ENCODE results near the gene PALM2AKAP2. TPM values are rescaled to one million over a fixed set of nuclear protein-coding genes. Genes with fewer than 3 reads are reported as not detected.

PALM2AKAP2 gene
- total RNA-seq, 6 donors from 2014 or later: 5.2 to 27.2 (median 8.8) TPM

DNA sequence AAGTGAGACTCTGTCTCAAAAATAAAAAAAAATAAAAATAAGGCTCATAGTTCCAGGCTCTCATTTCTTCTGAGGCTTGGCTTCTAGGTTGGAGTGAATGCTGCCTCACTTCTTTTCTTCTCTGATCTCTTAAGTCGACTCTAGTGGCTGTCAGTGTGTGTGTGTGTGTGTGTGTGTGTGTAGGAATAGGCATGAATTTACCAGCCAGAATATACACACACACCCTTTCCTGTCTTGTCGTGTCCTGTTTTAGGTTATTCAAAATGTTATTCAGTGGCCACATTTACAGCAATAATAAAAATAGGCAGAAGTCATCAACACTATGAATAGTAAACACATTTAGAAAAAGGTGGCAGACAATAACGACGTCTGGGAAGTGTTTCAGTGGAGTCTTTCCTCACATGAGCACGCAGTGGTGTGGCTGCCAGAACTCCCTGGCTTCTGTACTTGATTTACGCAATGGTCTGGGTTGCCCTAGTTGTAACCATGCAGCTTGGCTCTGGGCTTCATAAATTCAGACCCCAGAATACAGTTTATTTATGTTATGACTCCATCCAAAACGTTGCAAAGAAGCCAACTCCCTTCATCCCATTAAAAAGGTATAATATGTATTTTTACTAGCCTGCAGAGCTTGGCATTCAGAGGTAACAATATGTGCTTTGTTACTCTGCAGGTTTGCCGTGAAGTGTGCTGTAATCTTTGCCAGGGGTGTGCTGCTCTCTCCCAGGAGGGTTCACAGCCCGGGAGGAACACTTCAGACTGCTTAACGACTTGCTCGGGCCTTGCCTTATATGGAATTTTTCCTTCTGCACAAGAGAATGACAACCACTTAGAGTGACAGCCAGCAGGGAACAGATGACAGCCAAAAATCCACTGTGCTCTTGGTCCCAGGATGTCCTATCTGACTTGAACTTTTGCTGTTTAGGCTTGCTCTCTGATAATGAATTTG lies 34.4 kb upstream of the PALM2AKAP2 start:
- no peaks in the 10 kb centered on the region for H3K36me3 ChIP-seq
- H3K4me3 ChIP-seq: no peak overlapping the region
- WGBS, 2 donors: 12 to 15% methylated on average over 11 of the region's 11 CpGs
- H3K4me1 ChIP-seq: peaks cover 0 to 8% (median 5%) of the 10 kb centered on the region in 4 donors
- no peaks in the 10 kb centered on the region for H3K27me3 ChIP-seq
- H3K27ac ChIP-seq: peak overlapping the region in 1 of 4 donors; percentile 35
- DNase-seq (peak in 1 of 2 donors; percentile 70), ATAC-seq (ENCODE audit: low FRiP score in 2 of 2) (peak; percentile 57 to 91)
- no peaks in the 10 kb centered on the region for H3K9me3 ChIP-seq
- TF ChIP-seq POLR2A (IDR thresholded peaks at IDR 0.05): no peak
- no peak for TF ChIP-seq EP300 (IDR thresholded peaks at IDR 0.05)
- no peak for TF ChIP-seq POLR2AphosphoS5 (IDR thresholded peaks at IDR 0.05)
- TF ChIP-seq, protein P1, sequence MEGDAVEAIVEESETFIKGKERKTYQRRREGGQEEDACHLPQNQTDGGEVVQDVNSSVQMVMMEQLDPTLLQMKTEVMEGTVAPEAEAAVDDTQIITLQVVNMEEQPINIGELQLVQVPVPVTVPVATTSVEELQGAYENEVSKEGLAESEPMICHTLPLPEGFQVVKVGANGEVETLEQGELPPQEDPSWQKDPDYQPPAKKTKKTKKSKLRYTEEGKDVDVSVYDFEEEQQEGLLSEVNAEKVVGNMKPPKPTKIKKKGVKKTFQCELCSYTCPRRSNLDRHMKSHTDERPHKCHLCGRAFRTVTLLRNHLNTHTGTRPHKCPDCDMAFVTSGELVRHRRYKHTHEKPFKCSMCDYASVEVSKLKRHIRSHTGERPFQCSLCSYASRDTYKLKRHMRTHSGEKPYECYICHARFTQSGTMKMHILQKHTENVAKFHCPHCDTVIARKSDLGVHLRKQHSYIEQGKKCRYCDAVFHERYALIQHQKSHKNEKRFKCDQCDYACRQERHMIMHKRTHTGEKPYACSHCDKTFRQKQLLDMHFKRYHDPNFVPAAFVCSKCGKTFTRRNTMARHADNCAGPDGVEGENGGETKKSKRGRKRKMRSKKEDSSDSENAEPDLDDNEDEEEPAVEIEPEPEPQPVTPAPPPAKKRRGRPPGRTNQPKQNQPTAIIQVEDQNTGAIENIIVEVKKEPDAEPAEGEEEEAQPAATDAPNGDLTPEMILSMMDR (IDR thresholded peaks at IDR 0.05): no peak

DNA sequence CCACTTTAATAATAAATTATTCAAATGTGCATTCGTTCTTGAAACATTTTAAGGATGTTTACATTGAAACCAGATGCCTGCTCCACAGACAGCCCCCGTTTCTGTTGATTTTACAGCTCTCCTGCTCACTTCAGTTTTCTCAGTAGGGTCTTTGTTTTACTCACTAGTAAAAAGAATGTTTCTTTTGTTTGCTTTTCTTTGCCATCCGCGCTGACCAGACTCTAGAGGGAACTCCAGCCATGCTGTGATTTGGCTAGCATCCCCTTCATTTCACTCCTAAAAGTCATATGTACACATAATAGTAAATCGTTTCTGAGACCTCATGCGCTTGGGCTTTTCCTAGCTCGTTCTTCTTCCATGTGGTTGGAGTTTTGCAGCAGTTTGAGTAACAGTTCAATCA lies 28.7 kb upstream of the PALM2AKAP2 start:
- TF ChIP-seq EP300 (IDR thresholded peaks at IDR 0.05) (no peak), POLR2A (IDR thresholded peaks at IDR 0.05) (no peak), POLR2AphosphoS5 (IDR thresholded peaks at IDR 0.05) (no peak)
- TF ChIP-seq, protein P1 (IDR thresholded peaks at IDR 0.05): no peak
- Histone ChIP-seq H3K4me1 (peaks cover 0 to 7% (median 0%) of the 10 kb centered on the region in 4 donors), H3K27me3 (no peaks in the 10 kb centered on the region), H3K4me3 (no peak overlapping the region), H3K36me3 (no peaks in the 10 kb centered on the region), H3K9me3 (no peaks in the 10 kb centered on the region), H3K27ac (no peak overlapping the region)
- ATAC-seq (ENCODE audit: low FRiP score in 2 of 2) (no peak), DNase-seq (no peak)
- 24 to 25% methylated on average over 7 of the region's 7 CpGs for WGBS, 2 donors

DNA sequence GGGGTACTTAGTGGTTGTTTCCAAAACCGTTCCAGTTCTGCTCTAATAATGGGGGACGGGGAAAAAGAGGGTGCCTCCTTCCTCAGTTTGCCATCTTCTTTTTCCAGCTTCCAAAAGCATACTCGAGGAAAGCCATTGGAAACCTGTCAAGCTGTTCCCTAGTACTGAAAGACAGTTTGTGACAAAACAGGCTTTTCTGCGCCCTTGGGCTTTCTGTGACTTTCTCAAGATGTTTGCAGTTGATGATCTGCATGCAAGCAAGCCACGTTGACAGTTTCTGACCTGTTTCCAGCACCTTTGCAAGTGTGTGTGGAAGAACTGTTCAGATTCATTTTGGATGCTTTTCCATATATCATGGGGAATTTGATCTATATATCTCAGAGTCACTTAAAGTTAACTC lies 26.7 kb upstream of the PALM2AKAP2 start:
- Histone ChIP-seq H3K27me3 (no peaks in the 10 kb centered on the region), H3K9me3 (no peaks in the 10 kb centered on the region), H3K4me3 (no peak overlapping the region), H3K36me3 (no peaks in the 10 kb centered on the region), H3K27ac (no peak overlapping the region), H3K4me1 (peaks cover 0 to 6% (median 0%) of the 10 kb centered on the region in 4 donors)
- WGBS, 2 donors: 64 to 77% methylated on average over 5 of the region's 5 CpGs
- ATAC-seq (ENCODE audit: low FRiP score in 2 of 2) (no peak), DNase-seq (no peak)
- TF ChIP-seq POLR2AphosphoS5 (IDR thresholded peaks at IDR 0.05): no peak
- TF ChIP-seq, protein P1 (IDR thresholded peaks at IDR 0.05): no peak
- no peak for TF ChIP-seq POLR2A (IDR thresholded peaks at IDR 0.05)
- TF ChIP-seq EP300 (IDR thresholded peaks at IDR 0.05): no peak

DNA sequence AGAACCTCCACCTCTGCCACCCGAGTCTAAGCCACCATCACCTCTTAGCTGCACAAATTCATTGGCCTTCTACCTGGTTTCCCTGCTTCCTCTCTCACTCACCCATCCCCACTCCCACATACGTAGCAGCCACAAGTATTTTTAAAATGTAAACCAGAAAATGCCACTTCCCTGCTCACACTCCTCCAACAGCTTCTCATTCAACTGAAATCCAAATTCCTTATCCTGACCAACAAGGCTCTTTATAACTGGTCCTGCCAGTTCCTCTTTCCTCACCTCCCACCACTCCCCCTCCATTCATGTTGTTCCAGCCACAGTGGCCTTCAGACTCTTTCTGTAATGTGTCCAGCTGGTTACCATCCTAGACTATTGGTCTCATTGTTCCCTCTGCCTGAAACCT lies 25.0 kb upstream of the PALM2AKAP2 start:
- TF ChIP-seq EP300 (IDR thresholded peaks at IDR 0.05) (no peak), POLR2AphosphoS5 (IDR thresholded peaks at IDR 0.05) (no peak), POLR2A (IDR thresholded peaks at IDR 0.05) (no peak)
- TF ChIP-seq, protein P1 (IDR thresholded peaks at IDR 0.05): no peak
- H3K27ac ChIP-seq: no peak overlapping the region
- H3K9me3 ChIP-seq: no peaks in the 10 kb centered on the region
- peaks cover 0 to 6% (median 0%) of the 10 kb centered on the region in 4 donors for H3K4me1 ChIP-seq
- no peaks in the 10 kb centered on the region for H3K36me3 ChIP-seq
- 48 to 50% methylated on average over 2 of the region's 2 CpGs for WGBS, 2 donors
- H3K27me3 ChIP-seq: no peaks in the 10 kb centered on the region
- ATAC-seq (ENCODE audit: low FRiP score in 2 of 2): no peak
- DNase-seq: no peak
- no peak overlapping the region for H3K4me3 ChIP-seq

All from upper lobe of left lung (tissue), 6 donors.